ENCODE results near the gene FUT3. TPM values are rescaled to one million over a fixed set of nuclear protein-coding genes. Genes with fewer than 3 reads are reported as not detected.

Gene FUT3
- polyA plus RNA-seq, 1 of the 3 experiments (the other 2 are of a cell fraction), result not detected

- TF ChIP-seq USF1 (IDR thresholded peaks at IDR 0.05; ENCODE audit: borderline replicate concordance, low read depth) (no peak), TEAD4 (IDR thresholded peaks at IDR 0.05; ENCODE audit: borderline replicate concordance, insufficient read depth) (no peak), ELF1 (IDR thresholded peaks at IDR 0.05) (no peak), NRF1 (IDR thresholded peaks at IDR 0.05; ENCODE audit: low read depth, low read length) (no peak), SIN3A (IDR thresholded peaks at IDR 0.05; ENCODE audit: borderline replicate concordance, low read depth, low read length) (no peak), SMC3 (IDR thresholded peaks at IDR 0.05; ENCODE audit: low read depth, low read length) (no peak), RCOR1 (IDR thresholded peaks at IDR 0.05; ENCODE audit: low read length) (peak; percentile 91), RFX5 (IDR thresholded peaks at IDR 0.05; ENCODE audit: low read length) (no peak), REST (IDR thresholded peaks at IDR 0.05; ENCODE audit: low read depth, low read length) (no peak), MXI1 (IDR thresholded peaks at IDR 0.05; ENCODE audit: low read depth, low read length) (peak; percentile 72), IRF3 (IDR thresholded peaks at IDR 0.05; ENCODE audit: low read depth, low read length) (no peak), EP300 (IDR thresholded peaks at IDR 0.05; ENCODE audit: borderline replicate concordance in 1 of 2, low read depth in 1 of 2, low read length in 1 of 2) (peak in 1 of 2 experiments; percentile 91; a peak in 2 of 4 replicates), GABPA (IDR thresholded peaks at IDR 0.05; ENCODE audit: low read depth) (no peak), NFIC (IDR thresholded peaks at IDR 0.05; ENCODE audit: borderline replicate concordance) (no peak), ZBTB33 (IDR thresholded peaks at IDR 0.05; ENCODE audit: borderline replicate concordance, low read depth) (no peak), RXRA (IDR thresholded peaks at IDR 0.05; ENCODE audit: borderline replicate concordance, low read depth) (no peak)
Observed at GRCh38 chr19:5893907-5894703, 42.9 kb upstream of the FUT3 start (continued).
